AG04449 (cell line): Measurements from ENCODE around the gene C5orf47.

Source experiments
- CTCF ChIA-PET: fragments of 350-600 bp; formaldehyde crosslinking; extraction: SDS; loops from one replicate; lab custom pipeline; 2021; ENCODE audit warnings: antibody characterized with exemption; lab: Yijun Ruan, JAX
- POLR2A ChIA-PET: fragments of 400-600, 350-600 bp; formaldehyde crosslinking; extraction: SDS; loops from one replicate; lab custom pipeline; 2020; ENCODE audit warnings: antibody characterized with exemption, inconsistent platforms; lab: Yijun Ruan, JAX
- DNase-seq: peaks from one replicate; pipeline ENCODE4 v3.0.0-alpha.2; 2010; ENCODE audit warnings: low read depth, low spot score
- H3K4me3 ChIP-seq: 2 replicates; pipeline ENCODE4 v1.5.1; 2011; ENCODE audit warnings: low read depth, mild to moderate bottlenecking, control low read depth, low read length
- CTCF ChIP-seq: IDR thresholded peaks from one replicate; pipeline ENCODE4 v1.5.1; 2011; ENCODE audit warnings: mild to moderate bottlenecking, moderate library complexity, low read length, control low read depth, inconsistent platforms; ENCODE audit not compliant: insufficient read depth; ENCODE audit errors: missing control alignments

The C5orf47 gene

GRCh38 chr5:173961418-173961817, 27.6 kb upstream of the C5orf47 start:
- CTCF ChIA-PET: interaction anchor here (1.0 to 3.0 kb wide), 2 partner anchors 12 to 342 kb away, joined by 3 to 21 read pairs; no protein-coding TSS in a partner anchor
- H3K4me3 ChIP-seq: no peak overlapping the region
- POLR2A ChIA-PET: no interaction called here
- DNase-seq: no peak
- TF ChIP-seq CTCF: no peak

- no peak overlapping the region for H3K4me3 ChIP-seq
- no peak for DNase-seq
- ChIA-PET CTCF (interaction anchor here (1.0 to 3.0 kb wide), 7 partner anchors 11 to 356 kb away, joined by 3 to 35 read pairs (median 5); partner anchors contain the start of gene BOD1), POLR2A (interaction anchor here (0.7 to 1.3 kb wide), 4 partner anchors 7 to 75 kb away, joined by 3 to 6 read pairs (median 4); partner anchors contain the start of gene CPEB4)
- TF ChIP-seq CTCF: no peak
Observed at GRCh38 chr5:173962436-173962972, 26.5 kb upstream of the C5orf47 start.

- CTCF ChIA-PET: interaction anchor here (0.8 to 3.0 kb wide), 9 partner anchors 8 to 355 kb away, joined by 3 to 35 read pairs (median 5); partner anchors contain the start of genes BOD1 and CPEB4
- POLR2A ChIA-PET: interaction anchor here (0.7 to 1.3 kb wide), 4 partner anchors 8 to 75 kb away, joined by 3 to 6 read pairs (median 4); partner anchors contain the start of gene CPEB4
- no peak for TF ChIP-seq CTCF
- peak overlapping the region; percentile 23; the same call in 1 of the 2 replicates for H3K4me3 ChIP-seq
- DNase-seq: no peak
Observed at GRCh38 chr5:173963182-173963838, 25.7 kb upstream of the C5orf47 start.

- DNase-seq: no peak
- ChIA-PET POLR2A (interaction anchor here (1.2 to 1.3 kb wide), 2 partner anchors 9 to 74 kb away, joined by 3 to 6 read pairs; no protein-coding TSS in a partner anchor), CTCF (interaction anchor here (0.8 to 3.0 kb wide), 9 partner anchors 9 to 355 kb away, joined by 3 to 35 read pairs (median 5); partner anchors contain the start of genes BOD1 and CPEB4)
- no peak for TF ChIP-seq CTCF
- H3K4me3 ChIP-seq: no peak overlapping the region
Observed at GRCh38 chr5:173963867-173964441, 25.0 kb upstream of the C5orf47 start.

- no peak for TF ChIP-seq CTCF
- POLR2A ChIA-PET: no interaction called here
- CTCF ChIA-PET: interaction anchor here (1.9 to 3.0 kb wide), 4 partner anchors 9 to 354 kb away, joined by 5 to 35 read pairs (median 19); partner anchors contain the start of gene BOD1
- no peak overlapping the region for H3K4me3 ChIP-seq
- no peak for DNase-seq
Observed at GRCh38 chr5:173964506-173964905, 24.5 kb upstream of the C5orf47 start.
